ENCODE measurements around the gene PHF23.

The PHF23 gene

DNA sequence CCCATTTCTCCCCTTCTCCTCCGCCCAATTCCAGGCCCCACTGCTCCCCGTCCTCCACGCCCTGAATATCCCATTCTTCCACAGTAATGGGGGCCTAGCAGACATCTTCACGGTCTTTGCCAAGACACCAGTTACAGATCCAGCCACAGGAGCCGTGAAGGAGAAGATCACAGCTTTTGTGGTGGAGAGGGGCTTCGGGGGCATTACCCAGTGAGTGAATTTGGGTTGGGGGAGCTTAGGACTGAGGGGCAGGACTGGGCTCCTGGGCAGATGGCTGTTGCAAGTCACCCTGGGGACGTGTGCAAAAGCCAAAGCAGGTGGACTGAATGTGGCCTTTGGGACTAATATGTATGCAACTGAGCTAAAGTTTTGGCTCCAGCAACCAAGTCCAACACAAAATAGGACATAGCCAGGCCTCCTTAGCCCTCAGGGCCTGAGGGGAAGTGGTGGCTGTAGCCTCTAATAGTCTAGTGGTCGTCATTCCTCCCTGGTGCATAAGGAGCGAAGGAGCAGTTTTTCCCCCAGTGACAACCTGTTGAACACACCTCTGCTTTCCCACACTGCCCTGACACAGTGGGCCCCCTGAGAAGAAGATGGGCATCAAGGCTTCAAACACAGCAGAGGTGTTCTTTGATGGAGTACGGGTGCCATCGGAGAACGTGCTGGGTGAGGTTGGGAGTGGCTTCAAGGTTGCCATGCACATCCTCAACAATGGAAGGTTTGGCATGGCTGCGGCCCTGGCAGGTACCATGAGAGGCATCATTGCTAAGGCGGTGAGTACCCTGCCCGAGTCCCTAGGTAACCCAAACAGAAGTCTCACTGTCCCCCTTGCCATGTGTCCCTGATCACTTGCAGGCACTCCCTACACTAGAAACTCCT is 16.9 kb downstream of the PHF23 start:
- no peak overlapping the region for H3K9ac ChIP-seq
- peaks cover 45% of the 10 kb centered on the region for H3K4me1 ChIP-seq

GRCh38 chr17:7221278-7222092 is 17.8 kb downstream of the PHF23 start:
- Histone ChIP-seq H2AFZ (no peak overlapping the region), H3K4me2 (ENCODE audit: low read length) (peak overlapping the region; percentile 34), H3K27ac (peak overlapping the region; percentile 98), H3K27me3 (ENCODE audit: control insufficient read depth, insufficient read depth, low read length) (no peaks in the 10 kb centered on the region), H3K4me1 (peaks cover 49% of the 10 kb centered on the region), H3K9ac (no peak overlapping the region), H3K4me3 (ENCODE audit: low read depth, low read length) (peak overlapping the region; percentile 95), H3K9me3 (ENCODE audit: control insufficient read depth, low read length) (no peaks in the 10 kb centered on the region), H3K79me2 (peaks cover 7% of the 10 kb centered on the region), H3K36me3 (ENCODE audit: control insufficient read depth, insufficient read depth, low read length) (no peaks in the 10 kb centered on the region)
- TF ChIP-seq, protein P1, sequence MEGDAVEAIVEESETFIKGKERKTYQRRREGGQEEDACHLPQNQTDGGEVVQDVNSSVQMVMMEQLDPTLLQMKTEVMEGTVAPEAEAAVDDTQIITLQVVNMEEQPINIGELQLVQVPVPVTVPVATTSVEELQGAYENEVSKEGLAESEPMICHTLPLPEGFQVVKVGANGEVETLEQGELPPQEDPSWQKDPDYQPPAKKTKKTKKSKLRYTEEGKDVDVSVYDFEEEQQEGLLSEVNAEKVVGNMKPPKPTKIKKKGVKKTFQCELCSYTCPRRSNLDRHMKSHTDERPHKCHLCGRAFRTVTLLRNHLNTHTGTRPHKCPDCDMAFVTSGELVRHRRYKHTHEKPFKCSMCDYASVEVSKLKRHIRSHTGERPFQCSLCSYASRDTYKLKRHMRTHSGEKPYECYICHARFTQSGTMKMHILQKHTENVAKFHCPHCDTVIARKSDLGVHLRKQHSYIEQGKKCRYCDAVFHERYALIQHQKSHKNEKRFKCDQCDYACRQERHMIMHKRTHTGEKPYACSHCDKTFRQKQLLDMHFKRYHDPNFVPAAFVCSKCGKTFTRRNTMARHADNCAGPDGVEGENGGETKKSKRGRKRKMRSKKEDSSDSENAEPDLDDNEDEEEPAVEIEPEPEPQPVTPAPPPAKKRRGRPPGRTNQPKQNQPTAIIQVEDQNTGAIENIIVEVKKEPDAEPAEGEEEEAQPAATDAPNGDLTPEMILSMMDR (IDR thresholded peaks at IDR 0.05) = no peak

More for the DNA sequence above, 16.9 kb downstream of the PHF23 start:
- no peaks in the 10 kb centered on the region for H3K36me3 ChIP-seq (ENCODE audit: control insufficient read depth, insufficient read depth, low read length)
- H3K27me3 ChIP-seq (ENCODE audit: control insufficient read depth, insufficient read depth, low read length) = no peaks in the 10 kb centered on the region
- H3K9me3 ChIP-seq (ENCODE audit: control insufficient read depth, low read length) = no peaks in the 10 kb centered on the region
- H3K4me2 ChIP-seq (ENCODE audit: low read length) = peak overlapping the region; percentile 27
- peak overlapping the region; percentile 46 for H3K27ac ChIP-seq
- TF ChIP-seq, protein P1 (IDR thresholded peaks at IDR 0.05) = no peak
- no peak overlapping the region for H3K4me3 ChIP-seq (ENCODE audit: low read depth, low read length)
- peaks cover 7% of the 10 kb centered on the region for H3K79me2 ChIP-seq
- no peak overlapping the region for H2AFZ ChIP-seq

GRCh38 chr17:7220593-7221277 is 18.5 kb downstream of the PHF23 start:
- Histone ChIP-seq H3K9ac (peak overlapping the region; percentile 90), H3K4me1 (peaks cover 55% of the 10 kb centered on the region), H3K4me3 (ENCODE audit: low read depth, low read length) (peak overlapping the region; percentile 95), H3K4me2 (ENCODE audit: low read length) (peak overlapping the region; percentile 94), H2AFZ (peak overlapping the region; percentile 91), H3K27me3 (ENCODE audit: control insufficient read depth, insufficient read depth, low read length) (no peaks in the 10 kb centered on the region), H3K36me3 (ENCODE audit: control insufficient read depth, insufficient read depth, low read length) (no peaks in the 10 kb centered on the region), H3K27ac (peak overlapping the region; percentile 98), H3K79me2 (peaks cover 9% of the 10 kb centered on the region), H3K9me3 (ENCODE audit: control insufficient read depth, low read length) (no peaks in the 10 kb centered on the region)
- TF ChIP-seq, protein P1 (IDR thresholded peaks at IDR 0.05) = peak; percentile 63

DNA sequence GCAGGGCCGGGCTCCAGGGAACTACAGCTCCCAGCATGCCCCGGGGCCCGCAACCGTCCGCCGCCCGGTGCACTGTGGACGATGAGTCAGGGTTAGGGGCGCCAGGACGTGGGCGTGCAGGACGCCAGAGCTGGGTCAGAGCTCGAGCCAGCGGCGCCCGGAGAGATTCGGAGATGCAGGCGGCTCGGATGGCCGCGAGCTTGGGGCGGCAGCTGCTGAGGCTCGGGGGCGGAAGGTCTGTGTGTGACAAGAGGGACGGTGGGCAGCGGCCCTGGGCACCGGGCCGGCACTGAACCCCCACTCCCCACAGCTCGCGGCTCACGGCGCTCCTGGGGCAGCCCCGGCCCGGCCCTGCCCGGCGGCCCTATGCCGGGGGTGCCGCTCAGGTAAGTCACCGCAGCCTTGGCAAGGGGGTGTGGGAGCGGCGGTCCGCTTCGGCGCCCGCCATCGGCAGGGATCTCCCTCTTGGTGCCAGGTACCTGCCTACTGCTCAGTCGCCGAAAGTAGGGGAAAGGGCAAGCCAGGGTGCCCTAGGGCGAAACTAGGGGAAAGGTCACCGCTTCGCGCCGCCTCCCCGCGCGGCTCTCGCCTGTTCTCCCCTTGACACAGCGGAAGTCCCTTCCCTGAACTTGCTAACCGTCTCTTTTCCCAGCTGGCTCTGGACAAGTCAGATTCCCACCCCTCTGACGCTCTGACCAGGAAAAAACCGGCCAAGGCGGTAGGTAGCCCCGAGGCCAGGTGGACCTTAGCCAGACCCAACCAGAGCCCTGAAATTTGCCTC is 19.3 kb downstream of the PHF23 start, which contains the start of the genes ACADVL and DLG4:
Gene ACADVL (plus strand): TSS at position 127 of the 781 bp plus-strand sequence. CDS start 47 bp downstream, at position 174.
Gene DLG4 (minus strand): TSS at position 25 of the 781 bp plus-strand sequence.
- H3K9me3 ChIP-seq (ENCODE audit: control insufficient read depth, low read length) = no peaks in the 10 kb centered on the region
- H3K27me3 ChIP-seq (ENCODE audit: control insufficient read depth, insufficient read depth, low read length) = no peaks in the 10 kb centered on the region
- H3K4me2 ChIP-seq (ENCODE audit: low read length) = peak within 1 kb of the TSS; percentile 94
- TF ChIP-seq, protein P1 (IDR thresholded peaks at IDR 0.05) = no peak
- H3K4me3 ChIP-seq (ENCODE audit: low read depth, low read length) = peak within 1 kb of the TSS; percentile 95
- peak within 1 kb of the TSS; percentile 90 for H3K9ac ChIP-seq
- H3K79me2 ChIP-seq = peaks cover 6% of the 10 kb centered on the region
- peaks cover 60% of the 10 kb centered on the region for H3K4me1 ChIP-seq
- peak within 1 kb of the TSS; percentile 91 for H2AFZ ChIP-seq
- H3K36me3 ChIP-seq (ENCODE audit: control insufficient read depth, insufficient read depth, low read length) = no peaks in the 10 kb centered on the region
- H3K27ac ChIP-seq = peak within 1 kb of the TSS; percentile 98

Data from parathyroid adenoma (tissue), 2 donors.